Smooth muscle cell (in vitro differentiated cells): ENCODE data around the gene DNHD1. TPM values are rescaled to one million over a fixed set of nuclear protein-coding genes. Genes with fewer than 3 reads are reported as not detected.

ENCODE experiments used
- DNase-seq: peaks from one replicate; lab custom pipeline; 2025; ENCODE audit not compliant: unreplicated experiment; lab: John Stamatoyannopoulos, UW
- H2AFZ ChIP-seq: fragments of 200-600 bp; sonication (generic); 2 replicates; pipeline ENCODE4 v1.6.0; 2016; ENCODE audit warnings: antibody characterized with exemption, low read depth, mild to moderate bottlenecking
- H3F3A ChIP-seq: fragments of 200-600 bp; sonication (generic); 2 replicates; pipeline ENCODE4 v1.6.0; 2017; ENCODE audit warnings: antibody characterized with exemption, low read depth
- H3K27ac ChIP-seq: fragments of 200-600 bp; sonication (generic); 2 replicates; pipeline ENCODE4 v1.5.1; 2016; ENCODE audit warnings: low read depth, mild to moderate bottlenecking
- H3K27me3 ChIP-seq: fragments of 200-600 bp; sonication (generic); 2 replicates; pipeline ENCODE4 v1.6.1; 2016; ENCODE audit warnings: low read depth, mild to moderate bottlenecking
- H3K36me3 ChIP-seq: fragments of 200-600 bp; sonication (generic); 2 replicates; pipeline ENCODE4 v1.5.1; 2016; ENCODE audit warnings: low read depth
- H3K4me1 ChIP-seq: fragments of 200-600 bp; sonication (generic); 2 replicates; pipeline ENCODE4 v1.5.1; 2016; ENCODE audit warnings: low read depth
- H3K4me2 ChIP-seq: fragments of 200-600 bp; sonication (generic); 2 replicates; pipeline ENCODE4 v1.6.0; 2016; ENCODE audit warnings: mild to moderate bottlenecking
- H3K4me3 ChIP-seq: fragments of 200-600 bp; sonication (generic); 2 replicates; pipeline ENCODE4 v1.5.1; 2016; ENCODE audit warnings: mild to moderate bottlenecking
- H3K79me2 ChIP-seq: fragments of 200-600 bp; sonication (generic); 2 replicates; pipeline ENCODE4 v1.6.0; 2016; ENCODE audit warnings: low read depth, mild to moderate bottlenecking
- H3K9ac ChIP-seq: fragments of 200-600 bp; sonication (generic); 2 replicates; pipeline ENCODE4 v1.6.0; 2016; ENCODE audit warnings: low read depth
- H3K9me3 ChIP-seq: fragments of 200-600 bp; sonication (generic); replicated peaks from 2 replicates; pipeline ENCODE4 v1.5.1; 2016; ENCODE audit warnings: low read depth
- H4K20me1 ChIP-seq: fragments of 200-600 bp; sonication (generic); 2 replicates; pipeline ENCODE4 v1.6.0; 2016; ENCODE audit warnings: low read depth
- WGBS: methylation state at CpG from one replicate; pipeline ENCODE4 v1.1.7; 2016; ENCODE audit warnings: low lambda C conversion rate; 5-methylcytosine and 5-hydroxymethylcytosine counted together
- polyA plus RNA-seq: library from polyadenylated mRNA; unstranded; fragments of >200 nt; fragmentation: Nextera tagmentation; extraction: Ambion mirVana; gene quantifications from 2 replicates; pipeline ENCODE4 v1.2.1, GENCODE V29; 2016
- total RNA-seq: library from RNA; depleted of rRNA; stranded (reverse); fragments of >200 nt; gene quantifications from 2 replicates; pipeline ENCODE4 v1.2.3, GENCODE V29; 2014
- TF ChIP-seq, protein P1 (sequence below): fragments of 200-600 bp; sonication (generic); IDR thresholded peaks from 2 replicates; pipeline ENCODE4 v1.5.1; 2017; ENCODE audit warnings: borderline replicate concordance, mild to moderate bottlenecking, antibody characterized with exemption; ENCODE audit not compliant: insufficient read depth, poor library complexity, severe bottlenecking

Gene DNHD1
- total and polyA plus RNA-seq, 2 experiments from 2014 or later = 5.5 to 9.1 TPM

DNA sequence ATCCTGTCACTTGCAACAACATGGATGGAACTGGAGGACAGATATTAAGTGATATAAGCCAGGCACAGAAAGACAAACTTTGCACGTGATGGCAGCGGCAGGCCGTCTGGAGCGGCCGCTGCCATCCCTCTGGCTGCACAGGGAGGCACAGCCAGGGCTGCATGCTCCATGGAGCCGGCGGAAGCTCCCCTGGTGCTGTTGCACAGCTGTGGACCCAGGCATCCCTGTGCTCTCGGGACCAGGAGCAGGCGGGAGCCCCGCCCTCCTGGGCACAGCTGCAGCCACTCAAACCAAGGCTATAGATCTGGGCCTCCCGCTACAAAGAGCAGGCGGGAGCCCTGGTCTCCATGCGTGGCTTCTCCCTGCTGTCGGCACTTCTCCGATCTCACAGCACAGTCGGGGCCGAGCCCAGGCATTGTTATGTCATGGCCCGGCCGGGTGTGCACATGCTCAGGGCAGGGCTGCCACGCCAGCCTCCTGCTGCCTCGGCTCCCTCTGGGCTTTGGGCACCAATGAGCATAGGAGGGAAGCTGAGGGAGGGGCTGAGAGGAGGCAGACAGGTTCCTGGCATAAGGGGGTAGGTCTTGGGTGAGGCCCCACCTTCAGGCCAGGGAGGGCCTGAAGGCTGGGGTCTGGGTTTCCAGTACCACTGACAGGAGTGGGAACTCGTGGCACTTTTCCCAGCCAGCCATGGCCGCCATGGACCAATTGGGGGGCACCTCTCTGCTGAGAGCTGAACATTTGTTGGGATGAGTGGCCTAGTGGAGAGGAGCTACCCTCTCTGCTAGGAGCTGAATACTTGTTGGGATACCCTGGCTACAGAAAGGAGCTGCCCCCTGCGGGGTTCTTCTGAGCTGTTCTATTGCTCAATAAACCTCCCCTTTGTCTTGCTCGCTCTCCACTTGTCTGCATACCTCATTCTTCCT, 89.6 kb downstream of the DNHD1 start:
- 29% methylated on average over 23 of the region's 25 CpGs for WGBS
- peaks cover 12% of the 10 kb centered on the region for H3K36me3 ChIP-seq
- no peak for DNase-seq
- H3F3A ChIP-seq = no peaks in the 10 kb centered on the region
- peak overlapping the region; percentile 28 for H3K4me3 ChIP-seq
- TF ChIP-seq, protein P1, sequence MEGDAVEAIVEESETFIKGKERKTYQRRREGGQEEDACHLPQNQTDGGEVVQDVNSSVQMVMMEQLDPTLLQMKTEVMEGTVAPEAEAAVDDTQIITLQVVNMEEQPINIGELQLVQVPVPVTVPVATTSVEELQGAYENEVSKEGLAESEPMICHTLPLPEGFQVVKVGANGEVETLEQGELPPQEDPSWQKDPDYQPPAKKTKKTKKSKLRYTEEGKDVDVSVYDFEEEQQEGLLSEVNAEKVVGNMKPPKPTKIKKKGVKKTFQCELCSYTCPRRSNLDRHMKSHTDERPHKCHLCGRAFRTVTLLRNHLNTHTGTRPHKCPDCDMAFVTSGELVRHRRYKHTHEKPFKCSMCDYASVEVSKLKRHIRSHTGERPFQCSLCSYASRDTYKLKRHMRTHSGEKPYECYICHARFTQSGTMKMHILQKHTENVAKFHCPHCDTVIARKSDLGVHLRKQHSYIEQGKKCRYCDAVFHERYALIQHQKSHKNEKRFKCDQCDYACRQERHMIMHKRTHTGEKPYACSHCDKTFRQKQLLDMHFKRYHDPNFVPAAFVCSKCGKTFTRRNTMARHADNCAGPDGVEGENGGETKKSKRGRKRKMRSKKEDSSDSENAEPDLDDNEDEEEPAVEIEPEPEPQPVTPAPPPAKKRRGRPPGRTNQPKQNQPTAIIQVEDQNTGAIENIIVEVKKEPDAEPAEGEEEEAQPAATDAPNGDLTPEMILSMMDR = no peak
- H3K9ac ChIP-seq = no peak overlapping the region
- peak overlapping the region; percentile 79 for H3K4me2 ChIP-seq
- H4K20me1 ChIP-seq = no peaks in the 10 kb centered on the region
- no peak overlapping the region for H2AFZ ChIP-seq
- H3K27ac ChIP-seq = no peak overlapping the region
- H3K4me1 ChIP-seq = no peaks in the 10 kb centered on the region
- H3K27me3 ChIP-seq = no peaks in the 10 kb centered on the region
- H3K79me2 ChIP-seq = peaks cover 2% of the 10 kb centered on the region
- H3K9me3 ChIP-seq = peaks cover 7% of the 10 kb centered on the region

DNA sequence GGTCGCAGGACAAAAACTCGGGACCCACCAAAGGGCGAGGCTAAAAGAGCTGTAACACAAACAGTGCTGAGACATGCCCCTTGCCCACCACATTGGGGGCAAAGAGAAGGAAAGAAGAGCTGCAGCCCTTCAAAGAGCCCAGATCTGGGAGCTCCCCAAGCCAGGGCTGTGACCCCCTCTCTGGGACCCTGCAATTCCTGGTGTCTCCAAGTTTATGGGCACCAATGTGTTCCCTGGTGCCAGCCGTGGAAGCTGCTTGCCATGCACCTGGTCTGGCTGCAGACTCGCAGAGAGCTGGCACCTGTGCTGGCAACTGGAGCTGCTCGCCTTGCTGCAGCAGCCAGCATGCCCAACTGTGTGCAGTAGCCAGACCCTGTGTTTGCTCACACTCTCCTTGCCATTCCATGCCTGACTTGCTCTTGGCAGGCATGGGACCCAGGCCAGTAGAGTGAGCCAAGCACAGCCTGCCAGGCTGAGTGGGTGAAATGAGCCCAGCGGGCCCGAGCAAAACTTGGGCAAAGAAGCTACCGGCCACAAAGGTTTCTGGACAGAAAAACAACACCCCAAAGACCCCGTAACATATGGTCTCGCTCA, 90.4 kb downstream of the DNHD1 start:
- Histone ChIP-seq H3K4me1 (no peaks in the 10 kb centered on the region), H3K27me3 (no peaks in the 10 kb centered on the region), H3K79me2 (no peaks in the 10 kb centered on the region), H3K4me2 (no peak overlapping the region), H3F3A (no peaks in the 10 kb centered on the region), H3K9ac (no peak overlapping the region), H3K9me3 (peaks cover 7% of the 10 kb centered on the region), H4K20me1 (no peaks in the 10 kb centered on the region), H2AFZ (no peak overlapping the region), H3K36me3 (peaks cover 12% of the 10 kb centered on the region), H3K4me3 (no peak overlapping the region), H3K27ac (no peak overlapping the region)
- DNase-seq = no peak
- 83% methylated on average over 11 of the region's 11 CpGs for WGBS
- TF ChIP-seq, protein P1 = no peak

DNA sequence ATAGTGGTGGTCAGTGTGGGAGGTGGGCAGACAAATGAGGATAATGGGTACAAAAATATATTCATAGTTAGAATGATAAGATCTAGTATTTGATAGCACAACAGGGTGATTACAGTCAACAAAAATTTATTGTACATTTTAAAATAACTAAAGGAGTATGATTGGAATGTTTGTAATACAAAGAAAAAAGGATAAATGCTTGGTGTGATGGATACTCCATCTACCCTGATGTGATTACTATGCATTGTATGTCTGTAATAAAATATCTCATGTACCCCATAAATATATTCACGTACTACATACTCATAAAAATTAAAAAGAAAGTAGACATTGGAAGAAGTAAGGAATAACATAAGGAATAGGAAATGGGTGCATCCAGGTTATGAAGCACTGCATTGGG, 90.9 kb downstream of the DNHD1 start:
- Histone ChIP-seq H3K9ac (no peak overlapping the region), H3K79me2 (no peaks in the 10 kb centered on the region)
- WGBS = 100% methylated on average over 1 of the region's 1 CpG

More for the DNA sequence above, 90.9 kb downstream of the DNHD1 start:
- no peak overlapping the region for H3K4me3 ChIP-seq
- no peak overlapping the region for H3K4me2 ChIP-seq
- no peak overlapping the region for H2AFZ ChIP-seq
- H3K27ac ChIP-seq = no peak overlapping the region
- H4K20me1 ChIP-seq = no peaks in the 10 kb centered on the region
- no peaks in the 10 kb centered on the region for H3K27me3 ChIP-seq
- TF ChIP-seq, protein P1 = no peak
- no peak for DNase-seq
- no peaks in the 10 kb centered on the region for H3K4me1 ChIP-seq
- H3F3A ChIP-seq = no peaks in the 10 kb centered on the region
- H3K36me3 ChIP-seq = peaks cover 9% of the 10 kb centered on the region
- peaks cover 7% of the 10 kb centered on the region for H3K9me3 ChIP-seq
